Measurements from ENCODE around the gene PLCB1.

The PLCB1 gene

DNA sequence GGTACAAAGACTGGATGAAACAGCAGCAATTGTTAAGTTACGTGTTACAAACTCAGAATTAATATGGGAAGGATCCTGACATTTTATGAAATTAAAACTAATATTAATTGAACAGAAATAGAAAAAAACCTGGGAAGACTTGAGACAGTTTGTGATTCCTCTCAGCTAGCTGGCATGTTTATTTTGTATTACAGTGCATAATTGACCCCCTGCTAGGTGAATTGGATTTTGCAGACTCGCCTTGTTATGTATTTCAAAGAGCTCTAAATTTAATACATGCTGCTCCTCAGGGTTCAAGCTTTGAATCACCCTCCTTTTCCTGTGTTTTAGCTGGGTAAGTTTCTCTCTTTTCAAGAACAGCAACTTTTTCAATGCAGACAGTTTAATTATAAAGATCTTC, 339.4 kb downstream of the PLCB1 start:
- TF ChIP-seq, protein P1, sequence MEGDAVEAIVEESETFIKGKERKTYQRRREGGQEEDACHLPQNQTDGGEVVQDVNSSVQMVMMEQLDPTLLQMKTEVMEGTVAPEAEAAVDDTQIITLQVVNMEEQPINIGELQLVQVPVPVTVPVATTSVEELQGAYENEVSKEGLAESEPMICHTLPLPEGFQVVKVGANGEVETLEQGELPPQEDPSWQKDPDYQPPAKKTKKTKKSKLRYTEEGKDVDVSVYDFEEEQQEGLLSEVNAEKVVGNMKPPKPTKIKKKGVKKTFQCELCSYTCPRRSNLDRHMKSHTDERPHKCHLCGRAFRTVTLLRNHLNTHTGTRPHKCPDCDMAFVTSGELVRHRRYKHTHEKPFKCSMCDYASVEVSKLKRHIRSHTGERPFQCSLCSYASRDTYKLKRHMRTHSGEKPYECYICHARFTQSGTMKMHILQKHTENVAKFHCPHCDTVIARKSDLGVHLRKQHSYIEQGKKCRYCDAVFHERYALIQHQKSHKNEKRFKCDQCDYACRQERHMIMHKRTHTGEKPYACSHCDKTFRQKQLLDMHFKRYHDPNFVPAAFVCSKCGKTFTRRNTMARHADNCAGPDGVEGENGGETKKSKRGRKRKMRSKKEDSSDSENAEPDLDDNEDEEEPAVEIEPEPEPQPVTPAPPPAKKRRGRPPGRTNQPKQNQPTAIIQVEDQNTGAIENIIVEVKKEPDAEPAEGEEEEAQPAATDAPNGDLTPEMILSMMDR (IDR thresholded peaks at IDR 0.05): no peak
- Histone ChIP-seq H3K27ac (no peak overlapping the region), H3K4me3 (no peak overlapping the region)
- DNase-seq (ENCODE audit: low spot score): no peak

DNA sequence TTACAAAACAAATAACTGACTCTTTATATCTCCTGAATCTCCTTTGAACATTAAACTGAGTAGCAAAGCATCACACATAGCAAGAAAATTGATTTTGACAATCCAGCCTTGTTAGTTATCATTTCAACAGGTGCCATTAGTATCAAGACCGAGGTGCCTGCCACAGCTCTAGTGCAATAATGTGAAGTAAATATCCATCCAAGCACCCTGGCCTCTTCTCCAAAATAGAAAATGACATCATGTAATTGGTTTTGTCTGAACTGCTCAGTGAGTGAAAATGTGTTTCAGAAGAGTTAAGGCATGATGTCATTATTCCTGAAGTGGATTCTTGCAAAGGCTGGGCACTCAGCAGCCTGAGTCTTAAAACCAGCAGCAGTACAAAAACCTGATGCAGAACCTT, 341.4 kb downstream of the PLCB1 start:
- Histone ChIP-seq H3K27ac (no peak overlapping the region), H3K4me3 (no peak overlapping the region)
- TF ChIP-seq, protein P1 (IDR thresholded peaks at IDR 0.05): no peak
- no peak for DNase-seq (ENCODE audit: low spot score)

DNA sequence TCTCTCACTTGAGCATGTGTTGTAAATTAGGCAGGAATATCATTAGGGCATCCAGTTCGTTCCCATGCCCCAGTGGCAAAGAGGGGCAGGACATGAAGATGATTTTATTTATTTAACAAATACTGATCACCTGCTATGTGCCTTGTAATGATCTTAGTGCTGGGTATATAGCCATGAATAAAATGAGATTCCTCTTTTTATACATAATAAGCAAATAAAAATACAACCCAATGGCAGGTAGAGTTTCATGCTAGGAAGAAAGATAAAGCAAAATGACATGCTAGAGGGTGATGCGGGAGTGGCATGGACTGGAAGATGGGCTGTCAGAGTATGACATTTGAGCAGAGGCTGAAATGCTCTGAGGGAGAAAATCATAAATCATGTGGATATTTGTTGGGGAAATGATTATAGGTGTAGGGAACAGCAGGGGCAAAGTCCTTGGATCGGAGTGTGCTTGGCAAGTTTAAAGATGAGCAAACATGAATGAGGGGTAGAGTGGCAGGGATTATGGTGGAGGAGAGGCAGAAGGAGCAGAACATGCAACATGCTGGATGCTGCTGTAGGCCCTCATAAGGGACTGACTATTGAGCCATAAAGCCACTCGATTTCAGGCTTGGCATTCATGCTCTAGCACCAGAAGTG, 342.1 kb downstream of the PLCB1 start:
- Histone ChIP-seq H3K27ac (no peak overlapping the region), H3K4me3 (no peak overlapping the region)
- TF ChIP-seq, protein P1 (IDR thresholded peaks at IDR 0.05): no peak
- no peak for DNase-seq (ENCODE audit: low spot score)

DNA sequence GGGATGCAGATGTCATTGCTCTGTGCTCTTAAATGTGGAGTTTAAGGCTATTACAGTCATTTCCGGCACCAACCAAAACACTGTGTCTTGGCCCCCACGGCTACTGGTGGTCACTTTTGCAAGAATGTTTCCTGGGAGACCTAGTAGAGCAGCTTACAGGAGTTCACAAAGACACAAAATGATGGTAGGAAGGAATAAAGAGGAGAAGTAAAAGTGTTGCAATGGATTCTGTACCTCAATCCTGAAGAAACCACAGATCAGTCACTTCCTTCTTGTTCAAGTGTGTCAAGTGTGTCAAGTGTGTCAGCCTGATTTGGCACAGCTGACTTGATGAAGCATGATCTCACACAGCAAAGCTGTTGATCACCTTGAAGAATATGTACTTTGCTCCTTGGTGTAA, 344.0 kb downstream of the PLCB1 start:
- TF ChIP-seq, protein P1 (IDR thresholded peaks at IDR 0.05): no peak
- no peak overlapping the region for H3K4me3 ChIP-seq
- H3K27ac ChIP-seq: no peak overlapping the region
- DNase-seq (ENCODE audit: low spot score): no peak

DNA sequence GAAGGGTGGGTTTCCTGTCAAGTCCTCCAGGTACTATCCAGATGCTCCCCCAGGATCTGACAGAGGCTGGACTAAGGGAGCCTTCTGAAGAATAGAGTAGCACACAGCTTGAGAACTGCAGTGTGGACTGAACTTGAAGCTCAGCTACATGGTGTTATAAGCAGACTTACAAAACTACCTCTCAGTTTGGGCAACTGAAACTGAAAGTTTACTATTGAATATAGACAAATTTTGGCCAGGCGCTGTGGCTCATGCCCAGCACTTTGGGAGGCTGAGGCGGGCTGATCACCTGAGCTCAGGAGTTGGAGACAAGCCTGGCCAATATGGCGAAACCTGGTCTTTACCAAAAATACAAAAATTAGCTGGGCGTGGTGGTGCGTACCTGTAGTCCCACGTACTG, 348.5 kb downstream of the PLCB1 start:
- TF ChIP-seq, protein P1 (IDR thresholded peaks at IDR 0.05): no peak
- Histone ChIP-seq H3K4me3 (no peak overlapping the region), H3K27ac (no peak overlapping the region)
- no peak for DNase-seq (ENCODE audit: low spot score)

DNA sequence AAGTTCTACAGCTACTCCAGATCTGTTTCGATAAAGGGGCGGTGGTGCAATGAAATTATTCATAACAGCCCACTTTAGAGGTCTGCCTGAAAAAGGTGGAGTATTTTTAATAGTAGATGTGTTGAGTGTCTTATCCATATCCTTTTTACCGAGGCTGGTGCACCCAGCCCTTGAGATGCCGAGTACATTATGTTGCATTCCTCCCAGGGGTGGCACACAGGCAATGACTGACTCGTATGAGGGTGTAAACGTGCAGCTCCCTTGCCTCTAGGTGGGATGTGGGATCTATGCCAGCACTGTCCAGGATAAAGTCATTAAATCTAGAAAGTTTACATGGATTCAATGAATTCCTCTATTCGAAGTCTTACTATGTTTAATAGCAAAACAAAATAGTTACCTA, 355.6 kb downstream of the PLCB1 start:
- DNase-seq (ENCODE audit: low spot score): no peak
- no peak overlapping the region for H3K27ac ChIP-seq
- H3K4me3 ChIP-seq: no peak overlapping the region
- TF ChIP-seq, protein P1 (IDR thresholded peaks at IDR 0.05): no peak

DNA sequence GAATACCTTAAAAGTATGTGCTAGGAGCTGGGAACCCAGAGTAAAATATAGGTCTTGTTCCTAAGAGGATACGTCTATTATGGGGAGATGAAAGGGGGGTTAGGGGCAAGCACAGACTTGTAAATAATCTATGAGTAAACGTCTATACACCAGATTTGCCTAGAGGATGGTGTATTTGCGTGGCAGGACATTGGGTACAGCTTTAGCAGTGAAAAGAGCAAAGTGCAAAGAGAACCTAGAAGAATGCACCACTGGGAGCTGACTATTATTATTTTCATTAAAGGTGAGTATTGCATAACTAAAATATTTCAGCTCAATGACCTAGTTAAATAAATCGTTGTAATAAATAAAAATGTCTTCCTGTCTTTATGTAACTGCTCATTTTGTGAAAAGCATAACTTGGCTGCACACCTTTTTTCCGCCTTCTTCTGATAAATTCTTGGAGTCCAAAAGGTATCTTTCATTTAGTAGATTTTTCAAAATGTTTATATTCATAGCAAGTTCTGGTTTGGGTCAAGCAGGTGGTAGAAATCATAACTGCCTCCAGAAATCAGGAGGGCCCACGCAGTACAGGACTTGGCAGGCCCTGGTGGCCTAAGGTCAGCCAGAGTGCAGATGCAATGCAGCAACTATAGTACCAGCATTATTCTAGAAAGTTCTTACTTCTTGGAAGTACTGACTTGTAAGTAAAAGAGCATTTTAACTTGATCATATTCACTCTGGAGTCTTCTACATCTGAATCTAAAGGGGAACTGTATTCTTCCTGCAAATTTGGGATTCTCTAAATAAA, 357.2 kb downstream of the PLCB1 start:
- no peak overlapping the region for H3K4me3 ChIP-seq
- TF ChIP-seq, protein P1 (IDR thresholded peaks at IDR 0.05): no peak
- no peak for DNase-seq (ENCODE audit: low spot score)
- no peak overlapping the region for H3K27ac ChIP-seq
